CD14-positive monocyte (primary cell): ENCODE measurements around the gene SNRPD2. TPM values are rescaled to one million over a fixed set of nuclear protein-coding genes. Genes with fewer than 3 reads are reported as not detected.

Source experiments
- DNase-seq, 3 donors: peaks; one replicate each; pipeline ENCODE4 v3.0.0-alpha.2; 2011 to 2022
- H2AFZ ChIP-seq: 2 replicates; pipeline ENCODE4 v1.6.0; 2012; ENCODE audit warnings: mild to moderate bottlenecking, low read depth, low read length, inconsistent platforms; ENCODE audit not compliant: insufficient read depth, poor library complexity, severe bottlenecking
- H3K27ac ChIP-seq, 2 donors: 1 replicate in 1 of 2; 2 replicates in 1 of 2; pipeline ENCODE4 v1.5.1; 2012 to 2013; ENCODE audit warnings: low read length in 2 of 2, control low read depth in 1 of 2, inconsistent platforms in 1 of 2, low read depth in 1 of 2, mild to moderate bottlenecking in 1 of 2
- H3K27me3 ChIP-seq, 2 donors: one replicate each; pipeline versions ENCODE4 v1.6.0 to v1.6.1; 2011 to 2013; ENCODE audit warnings: low read length in 2 of 2; ENCODE audit not compliant: control insufficient read depth in 2 of 2, insufficient read depth in 2 of 2
- H3K36me3 ChIP-seq, 2 donors: replicated peaks in 1 of 2; 1 replicate in 1 of 2; 2 replicates in 1 of 2; pipeline versions ENCODE4 v1.5.1 to v1.6.1; 2012 to 2013; ENCODE audit warnings: low read length in 2 of 2, control low read depth in 1 of 2, inconsistent platforms in 1 of 2, mild to moderate bottlenecking in 1 of 2; ENCODE audit not compliant: insufficient read depth in 2 of 2, control insufficient read depth in 1 of 2
- H3K4me1 ChIP-seq, 2 donors: 1 replicate in 1 of 2; 2 replicates in 1 of 2; pipeline versions ENCODE4 v1.5.1 to v1.6.1; 2012 to 2013; ENCODE audit warnings: low read length in 2 of 2, control low read depth in 1 of 2, inconsistent platforms in 1 of 2, mild to moderate bottlenecking in 1 of 2, moderate library complexity in 1 of 2; ENCODE audit not compliant: insufficient read depth in 2 of 2, control insufficient read depth in 1 of 2
- H3K4me2 ChIP-seq: replicated peaks from 2 replicates; pipeline ENCODE3; 2012; ENCODE audit warnings: low read length, moderate library complexity, mild to moderate bottlenecking; ENCODE audit not compliant: poor library complexity, severe bottlenecking; ENCODE audit errors: extremely low read depth
- H3K4me3 ChIP-seq, 3 experiments: fragments of 200-600 bp in 1 of 3; sonication (generic) in 1 of 3; replicated peaks in 1 of 3; 1 replicate in 2 of 3; 2 replicates in 1 of 3; pipeline ENCODE4 v1.5.1; 2011 to 2013; ENCODE audit warnings: low read length in 3 of 3, mild to moderate bottlenecking in 3 of 3, control low read depth in 2 of 3, low read depth in 2 of 3, inconsistent platforms in 1 of 3, moderate library complexity in 1 of 3
- H3K79me2 ChIP-seq: 2 replicates; pipeline ENCODE4 v1.6.0; 2012; ENCODE audit warnings: mild to moderate bottlenecking, control low read depth, inconsistent platforms, low read length, moderate library complexity; ENCODE audit not compliant: insufficient read depth
- H3K9ac ChIP-seq: 2 replicates; pipeline ENCODE4 v1.6.0; 2017; ENCODE audit warnings: low read length, mild to moderate bottlenecking; ENCODE audit not compliant: insufficient read depth, poor library complexity, severe bottlenecking
- H3K9me3 ChIP-seq, 2 donors: replicated peaks in 1 of 2; 1 replicate in 1 of 2; 2 replicates in 1 of 2; pipeline versions ENCODE4 v1.5.1 to v1.6.1; 2012 to 2013; ENCODE audit warnings: low read length in 2 of 2, control low read depth in 1 of 2; ENCODE audit not compliant: control insufficient read depth in 1 of 2, insufficient read depth in 1 of 2
- H4K20me1 ChIP-seq: 2 replicates; pipeline ENCODE4 v1.6.0; 2012; ENCODE audit warnings: mild to moderate bottlenecking, low read length, control low read depth, moderate library complexity; ENCODE audit not compliant: insufficient read depth
- H3K27ac Mint-ChIP-seq, 7 donors: one replicate each; pipeline ENCODE4 v1.8.0; 2020; ENCODE audit warnings: mild to moderate bottlenecking in 7 of 7, mixed read lengths in 7 of 7, moderate library complexity in 6 of 7, inconsistent platforms in 2 of 7
- H3K27me3 Mint-ChIP-seq, 3 donors: one replicate each; pipeline ENCODE4 v1.8.0; 2021 to 2022; ENCODE audit warnings: low read depth in 3 of 3, mild to moderate bottlenecking in 3 of 3, mixed read lengths in 3 of 3, moderate library complexity in 3 of 3, inconsistent platforms in 1 of 3
- H3K36me3 Mint-ChIP-seq, 2 donors: one replicate each; pipeline ENCODE4 v1.8.0; 2020; ENCODE audit warnings: mixed read lengths in 2 of 2, inconsistent platforms in 1 of 2, mild to moderate bottlenecking in 1 of 2
- H3K4me1 Mint-ChIP-seq: one replicate; pipeline ENCODE4 v1.8.0; 2020; ENCODE audit warnings: mild to moderate bottlenecking, mixed read lengths
- H3K4me3 Mint-ChIP-seq, 2 donors: one replicate each; pipeline ENCODE4 v1.8.0; 2020; ENCODE audit warnings: mild to moderate bottlenecking in 2 of 2, mixed read lengths in 2 of 2, moderate library complexity in 1 of 2
- H3K9me3 Mint-ChIP-seq, 7 donors: one replicate each; pipeline ENCODE4 v1.8.0; 2020 to 2022; ENCODE audit warnings: mixed read lengths in 7 of 7, mild to moderate bottlenecking in 6 of 7, moderate library complexity in 6 of 7, inconsistent platforms in 2 of 7
- WGBS: methylation state at CpG from one replicate; pipeline ENCODE4 v1.1.5; 2013; ENCODE audit warnings: missing lambda C conversion rate; ENCODE audit not compliant: insufficient coverage; 5-methylcytosine and 5-hydroxymethylcytosine counted together
- intact Hi-C, 2 donors: fragments of 100-400 bp; cut with micrococcal nuclease; formaldehyde crosslinking; loops; one replicate each; pipeline versions ENCODE4 v1.15.0 to v1.15.1; 2023
- polyA plus RNA-seq, 3 donors: library from polyadenylated mRNA; depleted of rRNA in 1 of 3; unstranded in 2 of 3; stranded (reverse) in 1 of 3; fragments of 300-500 nt in 2 of 3; fragments of >200 nt in 1 of 3; fragmentation: Illumina TruSeq in 2 of 3; gene quantifications; 1 replicate in 2 of 3; 2 replicates in 1 of 3; pipeline ENCODE4 v1.2.3, GENCODE V29; 2012 to 2021
- TF ChIP-seq, protein P1 (sequence below): fragments of 200-600 bp; IDR thresholded peaks from one replicate; pipeline ENCODE4 v1.8.0; 2022; ENCODE audit warnings: antibody characterized with exemption, mild to moderate bottlenecking

SNRPD2 gene
- polyA plus RNA-seq, 3 donors = 251 to 516 (median 491) TPM

DNA sequence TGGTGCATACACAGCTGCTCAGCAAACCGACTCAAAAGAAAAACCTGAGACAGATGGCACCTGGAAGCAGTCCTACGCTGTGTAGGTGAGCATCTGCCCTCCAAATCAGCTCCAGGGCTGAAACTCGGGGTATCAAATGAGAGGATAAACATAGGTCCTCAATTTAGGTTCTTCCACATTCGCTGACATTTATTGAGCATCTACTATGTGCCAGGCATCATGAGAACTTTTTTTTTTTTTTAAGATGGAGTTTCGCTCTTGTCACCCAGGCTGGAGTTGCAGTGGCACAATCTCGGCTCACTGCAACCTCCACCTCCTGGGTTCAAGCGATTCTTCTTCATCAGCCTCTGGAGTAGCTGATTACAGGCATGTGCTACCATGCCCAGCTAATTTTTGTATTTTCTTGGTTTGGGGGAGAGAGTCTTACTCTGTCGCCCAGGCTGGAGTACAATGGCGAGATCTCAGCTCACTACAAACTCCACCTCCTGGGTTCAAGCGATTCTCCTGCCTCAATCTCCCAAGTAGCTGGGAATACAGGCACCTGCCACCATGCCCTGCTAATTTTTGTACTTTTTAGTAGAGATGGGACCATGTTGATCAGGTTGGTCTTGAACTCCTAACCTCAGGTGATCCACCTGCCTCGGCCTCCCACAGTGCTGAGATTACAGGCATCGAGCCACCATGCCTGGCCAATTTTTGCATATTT is 14.1 kb upstream of the SNRPD2 start:
- peaks cover 30 to 50% of the 10 kb centered on the region in 2 donors for H3K36me3 Mint-ChIP-seq

DNA sequence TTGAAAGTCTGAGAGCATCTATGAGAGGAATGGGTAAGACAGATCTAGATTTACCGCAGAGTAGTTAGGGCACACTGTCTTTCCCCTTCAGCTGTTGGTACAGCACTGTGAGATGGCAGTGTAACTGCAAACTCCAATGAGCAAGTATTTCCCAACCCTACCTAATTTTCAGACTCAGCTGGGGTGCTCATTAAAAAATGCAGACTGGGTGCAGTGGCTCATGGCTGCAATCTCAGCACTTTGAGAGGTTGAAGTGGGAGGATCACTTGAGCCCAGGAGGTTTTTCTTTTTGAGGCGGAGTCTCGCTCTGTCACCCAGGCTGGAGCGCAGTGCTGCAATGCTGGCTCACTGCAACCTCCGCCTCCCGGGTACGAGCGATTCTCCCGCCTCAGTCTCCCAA is 13.4 kb upstream of the SNRPD2 start:
- Mint-ChIP-seq H3K9me3 (no peaks in the 10 kb centered on the region), H3K27ac (no peak overlapping the region), H3K36me3 (peaks cover 24 to 46% of the 10 kb centered on the region in 2 donors), H3K4me3 (no peak overlapping the region), H3K4me1 (no peaks in the 10 kb centered on the region), H3K27me3 (peaks cover 0 to 3% (median 3%) of the 10 kb centered on the region in 3 donors)
- Histone ChIP-seq H3K27me3 (no peaks in the 10 kb centered on the region), H3K4me2 (no peak overlapping the region), H3K79me2 (no peaks in the 10 kb centered on the region), H3K4me3 (no peak overlapping the region), H3K36me3 (peaks cover 11 to 25% of the 10 kb centered on the region in 2 donors), H4K20me1 (peaks cover under 1% of the 10 kb centered on the region), H3K9ac (no peak overlapping the region), H3K9me3 (no peaks in the 10 kb centered on the region), H3K27ac (no peak overlapping the region), H3K4me1 (no peaks in the 10 kb centered on the region), H2AFZ (no peak overlapping the region)
- intact Hi-C loops = no loop called here
- 97% methylated on average over 8 of the region's 9 CpGs for WGBS
- DNase-seq = no peak
- TF ChIP-seq, protein P1, sequence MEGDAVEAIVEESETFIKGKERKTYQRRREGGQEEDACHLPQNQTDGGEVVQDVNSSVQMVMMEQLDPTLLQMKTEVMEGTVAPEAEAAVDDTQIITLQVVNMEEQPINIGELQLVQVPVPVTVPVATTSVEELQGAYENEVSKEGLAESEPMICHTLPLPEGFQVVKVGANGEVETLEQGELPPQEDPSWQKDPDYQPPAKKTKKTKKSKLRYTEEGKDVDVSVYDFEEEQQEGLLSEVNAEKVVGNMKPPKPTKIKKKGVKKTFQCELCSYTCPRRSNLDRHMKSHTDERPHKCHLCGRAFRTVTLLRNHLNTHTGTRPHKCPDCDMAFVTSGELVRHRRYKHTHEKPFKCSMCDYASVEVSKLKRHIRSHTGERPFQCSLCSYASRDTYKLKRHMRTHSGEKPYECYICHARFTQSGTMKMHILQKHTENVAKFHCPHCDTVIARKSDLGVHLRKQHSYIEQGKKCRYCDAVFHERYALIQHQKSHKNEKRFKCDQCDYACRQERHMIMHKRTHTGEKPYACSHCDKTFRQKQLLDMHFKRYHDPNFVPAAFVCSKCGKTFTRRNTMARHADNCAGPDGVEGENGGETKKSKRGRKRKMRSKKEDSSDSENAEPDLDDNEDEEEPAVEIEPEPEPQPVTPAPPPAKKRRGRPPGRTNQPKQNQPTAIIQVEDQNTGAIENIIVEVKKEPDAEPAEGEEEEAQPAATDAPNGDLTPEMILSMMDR = no peak

More for the DNA sequence above, 14.1 kb upstream of the SNRPD2 start:
- DNase-seq = no peak
- Mint-ChIP-seq H3K27ac (peak overlapping the region in 1 of 7 donors; percentile 15), H3K4me1 (no peaks in the 10 kb centered on the region), H3K9me3 (no peaks in the 10 kb centered on the region), H3K4me3 (no peak overlapping the region), H3K27me3 (peaks cover 0 to 3% (median 3%) of the 10 kb centered on the region in 3 donors)
- TF ChIP-seq, protein P1 = no peak
- H3K9me3 ChIP-seq = no peaks in the 10 kb centered on the region
- no peaks in the 10 kb centered on the region for H3K27me3 ChIP-seq
- H3K79me2 ChIP-seq = no peaks in the 10 kb centered on the region
- no peaks in the 10 kb centered on the region for H3K4me1 ChIP-seq
- no peak overlapping the region for H3K4me3 ChIP-seq
- H3K9ac ChIP-seq = no peak overlapping the region
- no peak overlapping the region for H2AFZ ChIP-seq
- no peak overlapping the region for H3K4me2 ChIP-seq
- H4K20me1 ChIP-seq = peaks cover 8% of the 10 kb centered on the region
- 96% methylated on average over 4 of the region's 12 CpGs for WGBS
- no peak overlapping the region for H3K27ac ChIP-seq
- H3K36me3 ChIP-seq = peaks cover 11 to 29% of the 10 kb centered on the region in 2 donors
- intact Hi-C loops = no loop called here
